H1 (cell line): ENCODE results near the gene PKP1. TPM values are rescaled to one million over a fixed set of nuclear protein-coding genes. Genes with fewer than 3 reads are reported as not detected.

Experiments
- CTCF ChIA-PET: fragments of 300-600 bp; sonication (Branson Sonifier 250); formaldehyde crosslinking; loops from one replicate; lab custom pipeline; 2021; ENCODE audit not compliant: partially characterized antibody; lab: Charles Lee
- POLR2A ChIA-PET: fragments of 300-600 bp; sonication (Branson Sonifier 250); formaldehyde crosslinking; loops from one replicate; lab custom pipeline; 2021; ENCODE audit warnings: inconsistent platforms; ENCODE audit not compliant: partially characterized antibody; lab: Charles Lee
- DNase-seq, 2 experiments: peaks; one replicate each; pipeline versions ENCODE4 v3.0.0 to v3.0.0-alpha.2; 2010 to 2022; ENCODE audit warnings: low spot score in 2 of 2, low read depth in 1 of 2, mixed read lengths in 1 of 2
- FAIRE-seq: peaks from 2 replicates; lab custom pipeline; 2011; peaks lifted over from hg19 to GRCh38; lab: Jason Lieb, UNC
- H2AFZ ChIP-seq: 2 replicates; pipeline ENCODE4 v1.8.1; 2012; ENCODE audit warnings: low read length, inconsistent platforms
- H2AK5ac ChIP-seq: 2 replicates; pipeline ENCODE4 v1.6.1; 2013; ENCODE audit warnings: low read depth, low read length
- H2BK120ac ChIP-seq: replicated peaks from 2 replicates; pipeline ENCODE3; 2013; ENCODE audit warnings: low read depth, low read length, inconsistent platforms
- H2BK12ac ChIP-seq: 2 replicates; pipeline ENCODE4 v1.6.1; 2013; ENCODE audit warnings: low read depth, low read length
- H2BK15ac ChIP-seq: 2 replicates; pipeline ENCODE4 v1.6.1; 2013; ENCODE audit warnings: low read length
- H2BK20ac ChIP-seq: 2 replicates; pipeline ENCODE4 v1.6.1; 2013; ENCODE audit warnings: low read length
- H2BK5ac ChIP-seq: 2 replicates; pipeline ENCODE4 v1.6.1; 2013; ENCODE audit warnings: low read depth, low read length
- H3K14ac ChIP-seq: 2 replicates; pipeline ENCODE4 v1.6.1; 2013; ENCODE audit warnings: inconsistent platforms; ENCODE audit not compliant: insufficient read length
- H3K18ac ChIP-seq: 2 replicates; pipeline ENCODE4 v1.6.1; 2013; ENCODE audit warnings: low read length; ENCODE audit errors: extremely low read depth
- H3K23ac ChIP-seq: 2 replicates; pipeline ENCODE4 v1.6.1; 2013; ENCODE audit warnings: inconsistent platforms; ENCODE audit not compliant: insufficient read length
- H3K23me2 ChIP-seq: 2 replicates; pipeline ENCODE4 v1.6.1; 2013; ENCODE audit warnings: low read depth, low read length
- H3K27ac ChIP-seq: 2 replicates; pipeline ENCODE4 v1.6.1; 2011; ENCODE audit warnings: low read depth, low read length, inconsistent platforms
- H3K27me3 ChIP-seq, 4 experiments: replicated peaks in 1 of 4; 1 replicate in 1 of 4; 2 replicates in 3 of 4; pipeline versions ENCODE4 v1.6.1 to v1.8.1; 2011 to 2013; ENCODE audit warnings: low read length in 3 of 4, mild to moderate bottlenecking in 3 of 4, inconsistent platforms in 2 of 4, mixed read lengths in 2 of 4, moderate library complexity in 1 of 4; ENCODE audit not compliant: control insufficient read depth in 3 of 4, insufficient read depth in 3 of 4; ENCODE audit errors: extremely low read depth in 1 of 4
- H3K36me3 ChIP-seq, 4 experiments: 2 replicates each; pipeline versions ENCODE4 v1.6.1 to v1.8.1; 2011 to 2013; ENCODE audit warnings: mild to moderate bottlenecking in 4 of 4, low read length in 3 of 4, moderate library complexity in 2 of 4, control low read depth in 1 of 4, inconsistent platforms in 1 of 4; ENCODE audit not compliant: insufficient read depth in 4 of 4, control insufficient read depth in 2 of 4
- H3K4ac ChIP-seq: replicated peaks from 2 replicates; pipeline ENCODE3; 2013; ENCODE audit warnings: low read length, low read depth, mixed read lengths, inconsistent platforms; ENCODE audit not compliant: insufficient read length
- H3K4me1 ChIP-seq, 4 experiments: replicated peaks in 1 of 4; 1 replicate in 1 of 4; 2 replicates in 3 of 4; pipeline versions ENCODE4 v1.6.1 to v1.8.1; 2011 to 2013; ENCODE audit warnings: low read length in 3 of 4, inconsistent platforms in 2 of 4, mixed read lengths in 1 of 4; ENCODE audit not compliant: insufficient read depth in 4 of 4, control insufficient read depth in 3 of 4
- H3K4me2 ChIP-seq, 2 experiments: 2 replicates each; pipeline versions ENCODE4 v1.6.1 to v1.8.1; 2011 to 2013; ENCODE audit warnings: low read depth in 2 of 2, low read length in 2 of 2, control low read depth in 1 of 2, inconsistent platforms in 1 of 2, mild to moderate bottlenecking in 1 of 2; ENCODE audit not compliant: insufficient read depth in 1 of 2
- H3K4me3 ChIP-seq, 4 experiments: fragments of 200-600, 300-600 bp in 1 of 4; sonication (generic), shearing (Covaris generic), sonication (Bioruptor Twin) in 1 of 4; 2 replicates each; pipeline versions ENCODE4 v1.5.1 to v1.8.1; 2011 to 2016; ENCODE audit warnings: low read length in 4 of 4, low read depth in 3 of 4, control low read depth in 2 of 4, inconsistent platforms in 2 of 4, mild to moderate bottlenecking in 2 of 4, mixed read lengths in 1 of 4, moderate library complexity in 1 of 4; ENCODE audit not compliant: insufficient read depth in 2 of 4; ENCODE audit errors: extremely low read depth in 1 of 4
- H3K56ac ChIP-seq: replicated peaks from 2 replicates; pipeline ENCODE3; 2013; ENCODE audit warnings: low read depth, mild to moderate bottlenecking, mixed read lengths, low read length, inconsistent platforms; ENCODE audit not compliant: insufficient read length
- H3K79me1 ChIP-seq: 2 replicates; pipeline ENCODE4 v1.6.1; 2013; ENCODE audit warnings: low read depth, low read length, control low read depth
- H3K79me2 ChIP-seq, 2 experiments: 2 replicates each; pipeline versions ENCODE4 v1.6.1 to v1.8.1; 2012 to 2013; ENCODE audit warnings: low read length in 2 of 2, mild to moderate bottlenecking in 2 of 2, inconsistent platforms in 1 of 2; ENCODE audit not compliant: insufficient read depth in 2 of 2, control insufficient read depth in 1 of 2
- H3K9ac ChIP-seq, 4 experiments: replicated peaks in 1 of 4; 1 replicate in 1 of 4; 2 replicates in 3 of 4; pipeline versions ENCODE4 v1.6.1 to v1.8.1; 2011 to 2013; ENCODE audit warnings: low read depth in 3 of 4, low read length in 3 of 4, control low read depth in 2 of 4, mild to moderate bottlenecking in 2 of 4, moderate library complexity in 2 of 4, inconsistent platforms in 1 of 4; ENCODE audit errors: extremely low read depth in 1 of 4
- H3K9me3 ChIP-seq, 2 experiments: 2 replicates each; pipeline versions ENCODE4 v1.6.1 to v1.8.1; 2012 to 2013; ENCODE audit warnings: mild to moderate bottlenecking in 2 of 2, moderate library complexity in 2 of 2, control low read depth in 1 of 2, inconsistent platforms in 1 of 2, low read depth in 1 of 2, low read length in 1 of 2, mixed read lengths in 1 of 2; ENCODE audit not compliant: insufficient read depth in 2 of 2
- H4K20me1 ChIP-seq, 2 experiments: replicated peaks in 1 of 2; 2 replicates each; pipeline versions ENCODE3 to v1.8.1; 2011 to 2013; ENCODE audit warnings: inconsistent platforms in 2 of 2, low read length in 2 of 2, mild to moderate bottlenecking in 1 of 2; ENCODE audit not compliant: insufficient read depth in 2 of 2, control insufficient read depth in 1 of 2
- H4K5ac ChIP-seq: 2 replicates; pipeline ENCODE4 v1.6.1; 2013; ENCODE audit warnings: low read length, low read depth, mixed read lengths, inconsistent platforms; ENCODE audit not compliant: insufficient read length
- H4K8ac ChIP-seq: 2 replicates; pipeline ENCODE4 v1.8.0; 2013; ENCODE audit warnings: mild to moderate bottlenecking, moderate library complexity, low read length, inconsistent platforms; ENCODE audit not compliant: insufficient read depth; ENCODE audit errors: extremely low read depth
- H4K91ac ChIP-seq: replicated peaks from 2 replicates; pipeline ENCODE3; 2013; ENCODE audit warnings: low read length, mixed read lengths, inconsistent platforms; ENCODE audit not compliant: insufficient read length
- CTBP2 ChIP-seq: IDR thresholded peaks from 2 replicates; pipeline ENCODE4 v1.7.0; 2011; ENCODE audit warnings: borderline replicate concordance, mild to moderate bottlenecking, moderate library complexity, mixed read lengths, low read length; ENCODE audit not compliant: insufficient read depth, insufficient read length
- GABPA ChIP-seq: IDR thresholded peaks from 2 replicates; pipeline ENCODE4 v1.6.1; 2011; ENCODE audit warnings: mild to moderate bottlenecking, low read length, moderate library complexity, borderline replicate concordance; ENCODE audit not compliant: insufficient read depth
- MAFK ChIP-seq: IDR thresholded peaks from 2 replicates; pipeline ENCODE4 v1.6.1; 2012; ENCODE audit warnings: low read depth, mild to moderate bottlenecking, improper control_type of control experiment, low read length
- PHF8 ChIP-seq: fragments of 200-600 bp; sonication (generic); conservative IDR thresholded peaks from 2 replicates; pipeline ENCODE4 v1.7.1; 2012; ENCODE audit warnings: low read depth, mild to moderate bottlenecking, inconsistent platforms, low read length, moderate library complexity
- POLR2A ChIP-seq, 2 experiments: IDR thresholded peaks; 1 replicate in 1 of 2; 2 replicates in 1 of 2; pipeline ENCODE4 v1.6.1; 2011; ENCODE audit warnings: low read depth in 2 of 2, low read length in 2 of 2, mild to moderate bottlenecking in 2 of 2; ENCODE audit errors: control extremely low read depth in 1 of 2
- POU5F1 ChIP-seq: IDR thresholded peaks from 2 replicates; pipeline ENCODE4 v1.6.1; 2011; ENCODE audit warnings: low read depth, mild to moderate bottlenecking, low read length, moderate library complexity
- SAP30 ChIP-seq: fragments of 300-600 bp; sonication (generic); IDR thresholded peaks from 2 replicates; pipeline ENCODE4 v1.7.1; 2012; ENCODE audit warnings: low read length, moderate library complexity, mild to moderate bottlenecking, inconsistent platforms; ENCODE audit not compliant: insufficient read depth, insufficient replicate concordance
- SIX5 ChIP-seq: IDR thresholded peaks from 2 replicates; pipeline ENCODE4 v1.6.1; 2011; ENCODE audit warnings: mild to moderate bottlenecking, low read depth, low read length
- SUZ12 ChIP-seq: fragments of 200-600 bp; sonication (generic); IDR thresholded peaks from 2 replicates; pipeline ENCODE4 v1.6.1; 2012; ENCODE audit warnings: mild to moderate bottlenecking, inconsistent platforms, low read length, moderate library complexity, mixed read lengths
- TAF7 ChIP-seq: optimal IDR thresholded peaks from 2 replicates; pipeline ENCODE3; 2011; ENCODE audit warnings: low read depth, mild to moderate bottlenecking, inconsistent platforms, low read length, moderate library complexity, borderline replicate concordance
- TBP ChIP-seq: IDR thresholded peaks from 2 replicates; pipeline ENCODE4 v1.6.1; 2011; ENCODE audit warnings: low read depth, low read length, improper control_type of control experiment
- WGBS, 2 experiments: shearing (Covaris generic) in 1 of 2; methylation state at CpG; one replicate each; pipeline versions ENCODE4 v1.1.6 to v1.1.7; 2013 to 2015; ENCODE audit warnings: low lambda C conversion rate in 2 of 2, mixed read lengths in 2 of 2, inconsistent platforms in 1 of 2, low coverage in 1 of 2, missing lambda C conversion rate in 1 of 2; ENCODE audit not compliant: insufficient replicate concordance in 2 of 2, insufficient coverage in 1 of 2, insufficient read length in 1 of 2; ENCODE audit errors: extremely low coverage in 1 of 2, missing lambda C conversion rate in 1 of 2; 5-methylcytosine and 5-hydroxymethylcytosine counted together
- polyA plus RNA-seq, 7 experiments: library from polyadenylated mRNA; depleted of rRNA in 3 of 7; stranded (reverse) in 5 of 7; unstranded in 2 of 7; fragments of >200 nt in 5 of 7; fragments of 200-250 nt in 2 of 7; gene quantifications; 1 replicate in 5 of 7; 2 replicates in 1 of 7; 4 replicates in 1 of 7; pipeline versions ENCODE4 v1.2.1 to v1.2.3, GENCODE V29; 2011 to 2013; ENCODE audit warnings: missing spikeins in 2 of 7, mixed read lengths in 2 of 7
- total RNA-seq: library from RNA; stranded (reverse); fragmentation: NEBNext Ultra II Directional; extraction: Animal tissue kit (Norgen Biotek cat#: 25700); gene quantifications from 2 replicates; pipeline ENCODE4 v1.2.1, GENCODE V29; 2021
- TF ChIP-seq, protein P1 (sequence below): IDR thresholded peaks from 2 replicates; pipeline ENCODE4 v1.6.1; 2011; ENCODE audit warnings: low read depth, mild to moderate bottlenecking, low read length; ENCODE audit not compliant: insufficient read depth

The PKP1 gene
- total and polyA plus RNA-seq, 2 of the 8 experiments (the other 6 are each of a cell fraction or from before 2014, with no cell fraction given), result 0.21 to 0.95 TPM

DNA sequence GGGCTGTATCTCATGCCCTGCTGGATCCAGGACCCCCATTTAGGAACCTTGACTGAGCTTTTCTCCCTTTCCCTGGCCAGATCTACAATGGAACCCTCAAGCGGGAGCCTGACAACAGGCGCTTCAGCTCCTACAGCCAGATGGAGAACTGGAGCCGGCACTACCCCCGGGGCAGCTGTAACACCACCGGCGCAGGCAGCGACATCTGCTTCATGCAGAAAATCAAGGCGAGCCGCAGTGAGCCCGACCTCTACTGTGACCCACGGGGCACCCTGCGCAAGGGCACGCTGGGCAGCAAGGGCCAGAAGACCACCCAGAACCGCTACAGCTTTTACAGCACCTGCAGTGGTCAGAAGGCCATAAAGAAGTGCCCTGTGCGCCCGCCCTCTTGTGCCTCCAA lies 29.8 kb downstream of the PKP1 start:
- DNase-seq, result no peak
- no peak for FAIRE-seq
- no peak overlapping the region for H2BK12ac ChIP-seq
- H3K23ac ChIP-seq, result no peak overlapping the region
- no peaks in the 10 kb centered on the region for H3K79me1 ChIP-seq
- TF ChIP-seq CTBP2 (no peak), POU5F1 (no peak), SAP30 (no peak), TBP (no peak), TAF7 (no peak), POLR2A (IDR thresholded peaks at IDR 0.05; ENCODE audit: control extremely low read depth in 1 of 2, low read depth in 2 of 2, low read length in 2 of 2) (no peak), SUZ12 (no peak), SIX5 (no peak), PHF8 (no peak), GABPA (no peak), MAFK (no peak)
- TF ChIP-seq, protein P1, sequence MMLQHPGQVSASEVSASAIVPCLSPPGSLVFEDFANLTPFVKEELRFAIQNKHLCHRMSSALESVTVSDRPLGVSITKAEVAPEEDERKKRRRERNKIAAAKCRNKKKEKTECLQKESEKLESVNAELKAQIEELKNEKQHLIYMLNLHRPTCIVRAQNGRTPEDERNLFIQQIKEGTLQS, result no peak
- H2AFZ ChIP-seq, result no peak overlapping the region
- H2BK5ac ChIP-seq, result no peak overlapping the region
- H4K8ac ChIP-seq, result no peak overlapping the region; the same call in 1 of the 2 replicates
- no peak overlapping the region for H4K91ac ChIP-seq
- no peak overlapping the region for H2AK5ac ChIP-seq
- no peaks in the 10 kb centered on the region for H4K20me1 ChIP-seq
- no peak overlapping the region for H2BK15ac ChIP-seq
- no peak overlapping the region for H3K27ac ChIP-seq
- H4K5ac ChIP-seq, result no peak overlapping the region
- peaks cover 0 to 10% (median 6%) of the 10 kb centered on the region in 4 experiments; a peak in 4 of 7 replicates for H3K27me3 ChIP-seq
- 90% methylated on average over 16 of the region's 16 CpGs; no CpG with 5 or more reads in 1 of the 2 experiments for WGBS, 2 experiments
- H2BK20ac ChIP-seq, result no peak overlapping the region
- ChIA-PET POLR2A (interaction anchor here (0.8 to 2.1 kb wide), 3 partner anchors 11 to 63 kb away, joined by 3 to 7 read pairs (median 4); no protein-coding TSS in a partner anchor), CTCF (interaction anchor here (1.0 to 13.6 kb wide), 12 partner anchors 9 to 108 kb away, joined by 3 to 151 read pairs (median 4); partner anchors contain the start of gene TNNI1)
- peaks cover 2% of the 10 kb centered on the region; the same call in 1 of the 2 replicates for H3K23me2 ChIP-seq
- H3K18ac ChIP-seq, result no peak overlapping the region
- H3K14ac ChIP-seq, result no peak overlapping the region
- H3K9me3 ChIP-seq, result no peaks in the 10 kb centered on the region
- no peaks in the 10 kb centered on the region for H3K79me2 ChIP-seq
- no peak overlapping the region for H3K9ac ChIP-seq
- no peak overlapping the region for H3K4me2 ChIP-seq
- H3K56ac ChIP-seq, result no peak overlapping the region
- H3K36me3 ChIP-seq, result no peaks in the 10 kb centered on the region
- H2BK120ac ChIP-seq, result no peak overlapping the region
- no peaks in the 10 kb centered on the region; a peak in 1 of 7 replicates for H3K4me1 ChIP-seq
- no peak overlapping the region for H3K4ac ChIP-seq
- no peak overlapping the region for H3K4me3 ChIP-seq
